NCI-H748 (cell line): ENCODE results near the gene ABCA3.

Experiments
- DNase-seq: peaks from one replicate; lab custom pipeline; 2025; ENCODE audit not compliant: unreplicated experiment; lab: John Stamatoyannopoulos, UW

Gene ABCA3

DNA sequence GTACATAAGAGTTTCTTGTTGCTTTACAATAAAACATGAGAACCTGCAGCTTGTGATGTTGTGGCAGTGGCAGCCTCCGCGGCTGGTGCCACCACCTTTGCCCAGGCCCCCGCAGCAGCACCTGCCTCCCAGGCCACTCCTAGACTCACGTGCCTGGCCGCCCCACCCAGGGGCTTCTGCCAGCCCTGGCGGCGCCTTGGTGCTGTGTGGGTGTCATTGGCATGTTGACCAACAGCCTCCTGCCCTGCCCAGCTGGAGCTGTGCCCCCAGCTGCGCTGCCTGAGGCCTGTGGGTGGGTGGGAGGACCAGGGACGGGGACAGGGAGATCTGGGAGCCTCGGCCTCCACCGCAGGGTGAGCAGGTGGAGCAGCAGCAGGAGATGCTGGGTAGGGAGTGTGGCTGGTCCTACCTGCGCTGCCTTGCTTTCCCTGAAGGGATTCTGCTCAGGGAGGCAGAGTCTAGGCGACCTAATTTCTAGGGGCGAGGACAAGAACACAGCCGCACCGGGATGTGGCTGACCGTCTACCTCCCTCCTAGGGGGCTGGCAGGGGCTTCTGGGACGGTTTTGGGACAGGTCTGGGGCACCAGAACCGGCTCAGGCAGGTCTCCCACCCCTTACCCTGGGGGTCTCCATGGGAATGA is 104.7 kb downstream of the ABCA3 start:
- DNase-seq, result no peak

GRCh38 chr16:2235234-2235651 is 105.3 kb downstream of the ABCA3 start:
- DNase-seq, result no peak

- DNase-seq, result no peak
These were observed 105.7 kb downstream of the ABCA3 start for GRCh38 chr16:2234813-2235170.

DNA sequence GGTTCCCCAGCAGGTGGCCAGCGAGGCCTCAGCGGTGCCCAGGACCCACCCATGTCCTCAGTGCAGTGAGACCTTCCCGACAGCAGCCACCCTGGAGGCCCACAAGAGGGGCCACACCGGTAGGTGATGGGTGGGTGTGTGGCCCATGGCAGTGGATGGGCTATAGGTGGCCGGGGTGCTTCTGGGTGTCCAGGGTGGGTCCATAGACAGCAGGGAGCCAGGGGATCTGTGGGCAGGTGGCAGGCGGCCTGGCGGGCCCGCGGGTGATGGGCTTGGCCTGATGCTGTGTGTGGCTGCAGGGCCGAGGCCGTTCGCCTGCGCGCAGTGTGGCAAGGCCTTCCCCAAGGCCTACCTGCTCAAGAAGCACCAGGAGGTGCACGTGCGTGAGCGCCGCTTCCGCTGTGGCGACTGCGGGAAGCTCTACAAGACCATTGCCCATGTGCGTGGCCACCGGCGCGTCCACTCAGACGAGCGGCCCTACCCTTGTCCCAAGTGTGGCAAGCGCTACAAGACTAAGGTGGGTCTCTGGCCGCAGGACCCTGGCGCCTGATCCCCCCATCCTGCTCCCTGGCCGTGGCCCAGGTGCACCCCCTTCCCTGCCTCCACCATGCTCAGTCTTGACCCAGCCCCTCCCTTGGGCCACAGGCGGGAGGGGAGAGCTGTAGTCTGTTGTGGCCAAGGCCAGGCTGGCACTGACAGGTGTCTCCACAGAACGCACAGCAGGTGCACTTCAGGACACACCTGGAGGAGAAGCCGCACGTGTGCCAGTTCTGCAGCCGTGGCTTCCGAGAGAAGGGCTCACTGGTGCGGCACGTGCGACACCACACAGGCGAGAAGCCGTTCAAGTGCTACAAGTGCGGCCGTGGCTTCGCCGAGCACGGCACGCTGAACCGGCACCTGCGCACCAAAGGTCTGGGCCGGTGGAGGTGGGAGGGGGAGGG is 106.4 kb downstream of the ABCA3 start:
- no peak for DNase-seq

GRCh38 chr16:2233046-2233775 is 107.3 kb downstream of the ABCA3 start:
- no peak for DNase-seq

DNA sequence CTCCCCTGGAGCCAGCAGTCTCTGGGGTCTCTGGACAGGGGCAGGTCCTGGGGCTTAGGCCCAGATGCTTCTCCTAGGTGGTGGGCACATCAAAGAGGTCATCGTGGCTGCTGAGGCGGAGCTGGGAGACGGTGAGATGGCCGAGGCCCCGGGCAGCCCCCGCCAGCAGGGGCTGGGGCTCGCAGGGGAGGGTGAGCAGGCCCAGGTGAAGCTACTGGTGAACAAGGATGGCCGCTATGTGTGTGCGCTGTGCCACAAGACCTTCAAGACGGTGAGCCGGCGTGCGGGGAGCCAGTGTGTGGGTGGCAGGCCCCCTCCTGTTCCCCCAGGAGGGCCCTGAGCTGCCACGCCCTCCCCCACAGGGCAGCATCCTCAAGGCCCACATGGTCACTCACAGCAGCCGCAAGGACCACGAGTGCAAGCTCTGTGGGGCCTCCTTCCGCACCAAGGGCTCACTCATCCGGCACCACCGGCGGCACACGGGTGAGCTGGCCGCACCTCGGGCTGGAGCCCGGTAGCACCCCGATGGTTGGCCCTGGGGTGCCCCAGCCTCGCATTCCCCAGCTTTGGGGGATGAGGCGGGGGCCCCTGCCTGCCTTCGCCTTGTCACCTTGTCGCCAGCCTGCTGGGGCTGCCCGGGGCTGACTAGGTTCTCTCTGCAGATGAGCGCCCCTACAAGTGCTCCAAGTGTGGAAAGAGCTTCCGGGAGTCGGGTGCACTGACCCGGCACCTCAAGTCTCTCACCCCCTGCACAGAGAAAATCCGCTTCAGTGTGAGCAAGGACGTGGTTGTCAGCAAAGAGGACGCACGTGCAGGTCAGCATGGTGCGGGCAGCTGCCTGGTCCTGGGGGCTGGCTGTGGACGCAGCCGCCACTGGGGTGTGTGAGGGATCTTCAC is 108.2 kb downstream of the ABCA3 start:
- no peak for DNase-seq

DNA sequence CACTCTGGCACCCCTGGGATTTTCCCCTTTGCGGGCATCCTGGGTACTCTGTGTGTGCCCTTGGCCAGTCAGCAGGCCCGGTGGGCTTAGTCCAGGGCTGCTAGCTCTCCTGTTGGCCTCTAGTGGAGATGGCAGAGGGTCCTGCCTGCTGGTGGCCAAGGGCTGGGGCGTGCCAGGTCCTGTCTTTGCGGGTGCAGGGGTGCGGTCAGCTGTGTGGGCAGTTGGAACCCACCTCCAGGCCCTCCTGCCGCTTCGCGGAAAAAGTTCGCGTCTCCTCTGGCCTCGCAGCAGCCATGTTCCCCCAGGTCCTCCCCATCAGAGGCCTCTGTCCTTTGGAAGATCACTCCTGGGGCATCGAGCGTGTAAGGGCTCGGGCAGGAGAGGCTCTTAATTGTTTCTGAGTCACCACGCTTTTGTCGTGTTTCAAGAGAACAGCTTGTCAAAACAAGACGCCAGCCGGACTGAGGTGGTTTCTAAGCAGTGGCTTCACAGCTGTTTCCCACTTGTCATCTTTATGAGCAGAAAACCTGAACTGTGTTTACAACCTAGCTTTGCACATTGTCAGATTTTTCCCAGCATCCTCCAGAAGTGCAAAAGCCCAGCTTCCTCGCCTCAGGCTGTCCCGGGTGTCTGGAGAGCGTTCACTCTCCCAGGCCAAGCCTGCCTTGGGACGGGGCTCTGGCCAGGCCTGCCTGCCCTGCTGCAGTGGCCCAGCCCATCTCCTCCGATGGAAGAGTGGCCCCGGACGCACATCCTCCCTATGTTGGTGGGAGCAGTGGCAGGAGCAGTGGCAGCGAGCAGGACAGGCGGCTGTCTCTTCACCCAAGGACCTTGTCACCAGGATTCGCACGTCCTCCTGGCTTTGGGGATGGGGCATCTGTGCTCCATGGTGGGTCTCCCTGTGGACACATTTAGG is 109.3 kb downstream of the ABCA3 start:
- DNase-seq, result no peak

DNA sequence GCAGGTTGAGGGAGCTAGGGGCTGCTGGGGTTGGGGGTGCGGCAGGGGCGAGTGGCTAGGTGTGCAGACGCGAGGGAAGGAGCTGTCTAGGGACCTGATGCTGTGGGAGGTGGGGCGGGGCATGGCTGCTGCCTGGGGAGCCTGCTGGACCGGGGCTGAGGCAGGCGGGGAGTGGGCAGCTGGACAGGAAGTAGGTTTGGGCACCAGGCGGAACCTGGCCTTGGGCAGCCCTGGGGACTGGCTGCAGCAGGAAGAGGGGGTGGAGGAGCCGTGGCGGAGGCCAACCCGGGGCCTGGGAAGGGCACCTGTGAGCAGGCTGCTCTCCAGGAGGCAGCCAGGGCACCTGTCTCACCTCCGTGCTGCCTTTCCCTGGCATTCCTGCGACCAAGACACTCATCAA is 110.2 kb downstream of the ABCA3 start:
- DNase-seq, result no peak

- no peak for DNase-seq
These were observed 110.8 kb downstream of the ABCA3 start for GRCh38 chr16:2229632-2230250.

GRCh38 chr16:2229091-2229490 is 111.4 kb downstream of the ABCA3 start:
- no peak for DNase-seq

DNA sequence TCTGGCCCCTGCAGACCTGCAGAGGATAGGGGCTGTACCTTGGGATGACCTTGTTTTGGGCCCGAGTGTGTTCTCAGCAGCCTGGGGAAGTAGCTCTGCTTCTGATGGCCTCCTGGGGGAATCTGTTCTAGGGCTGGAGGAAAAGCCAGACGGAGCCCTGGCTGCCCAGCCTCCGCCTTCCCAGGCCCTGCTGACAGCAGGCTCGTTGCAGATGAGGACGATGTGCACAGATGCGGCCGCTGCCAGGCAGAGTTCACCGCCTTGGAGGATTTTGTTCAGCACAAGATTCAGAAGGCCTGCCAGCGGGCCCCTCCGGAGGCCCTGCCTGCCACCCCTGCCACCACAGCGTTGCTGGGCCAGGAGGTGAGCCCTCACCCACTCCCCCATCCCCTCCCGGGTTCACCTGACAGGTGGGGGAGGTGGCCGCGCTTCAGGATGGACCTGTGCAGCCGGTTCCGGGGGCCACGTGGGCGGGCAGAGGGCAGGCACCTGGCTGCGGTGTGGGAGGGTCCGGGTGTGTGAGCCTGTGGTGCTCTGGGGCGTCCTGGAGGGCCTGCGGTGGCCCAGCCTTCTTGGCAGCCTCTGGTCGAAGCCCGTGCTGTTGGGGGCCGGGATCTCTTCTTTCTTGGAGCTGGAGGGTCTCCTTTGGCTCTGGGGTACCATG is 112.2 kb downstream of the ABCA3 start:
- DNase-seq, result no peak

GRCh38 chr16:2226918-2227317 is 113.6 kb downstream of the ABCA3 start:
- no peak for DNase-seq

GRCh38 chr16:2226245-2226793 is 114.2 kb downstream of the ABCA3 start:
- DNase-seq, result no peak
